ENCODE measurements around the gene PPP2R5C. TPM values are rescaled to one million over a fixed set of nuclear protein-coding genes. Genes with fewer than 3 reads are reported as not detected.

The PPP2R5C gene
- total and polyA plus RNA-seq, 2 of the 4 experiments (the other 2 are of a cell fraction), result 65.9 to 78.7 TPM

- H3K56ac ChIP-seq (ENCODE audit: extremely low read depth, insufficient read depth, low read length), result no peak overlapping the region
- no peaks in the 10 kb centered on the region for H3K9me1 ChIP-seq (ENCODE audit: insufficient read depth, low read length)
- H3K4me3 ChIP-seq (ENCODE audit: insufficient read depth, low read depth, low read length), result no peak overlapping the region
- POLR2A ChIA-PET (ENCODE audit: unreplicated experiment), result no interaction called here
- dilution Hi-C loops (cut with HindIII; ENCODE audit: low sequenced_read_pairs, unreplicated experiment), result no loop called here
- peaks cover 8% of the 10 kb centered on the region for H3K9me3 ChIP-seq (ENCODE audit: control insufficient read depth, insufficient read depth, low read length)
- H3K36me3 ChIP-seq (ENCODE audit: control insufficient read depth, insufficient read depth, low read length), result no peaks in the 10 kb centered on the region
- TF ChIP-seq MAFK (IDR thresholded peaks at IDR 0.05; ENCODE audit: low read depth, low read length), result no peak
- TF ChIP-seq MAZ (IDR thresholded peaks at IDR 0.05; ENCODE audit: borderline replicate concordance, low read depth, low read length), result no peak
- no peak for TF ChIP-seq MXI1 (IDR thresholded peaks at IDR 0.05; ENCODE audit: borderline replicate concordance, low read depth, low read length)
- no peak for TF ChIP-seq RFX5 (IDR thresholded peaks at IDR 0.05; ENCODE audit: low read depth, low read length)
- TF ChIP-seq, protein P1, sequence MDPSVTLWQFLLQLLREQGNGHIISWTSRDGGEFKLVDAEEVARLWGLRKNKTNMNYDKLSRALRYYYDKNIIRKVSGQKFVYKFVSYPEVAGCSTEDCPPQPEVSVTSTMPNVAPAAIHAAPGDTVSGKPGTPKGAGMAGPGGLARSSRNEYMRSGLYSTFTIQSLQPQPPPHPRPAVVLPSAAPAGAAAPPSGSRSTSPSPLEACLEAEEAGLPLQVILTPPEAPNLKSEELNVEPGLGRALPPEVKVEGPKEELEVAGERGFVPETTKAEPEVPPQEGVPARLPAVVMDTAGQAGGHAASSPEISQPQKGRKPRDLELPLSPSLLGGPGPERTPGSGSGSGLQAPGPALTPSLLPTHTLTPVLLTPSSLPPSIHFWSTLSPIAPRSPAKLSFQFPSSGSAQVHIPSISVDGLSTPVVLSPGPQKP (IDR thresholded peaks at IDR 0.05; ENCODE audit: borderline replicate concordance, low read depth, low read length), result no peak
- TF ChIP-seq BHLHE40 (IDR thresholded peaks at IDR 0.05; ENCODE audit: low read depth, low read length), result no peak
- TF ChIP-seq CHD1 (IDR thresholded peaks at IDR 0.05; ENCODE audit: low read depth, low read length), result no peak
- no peak for TF ChIP-seq NFE2L2 (IDR thresholded peaks at IDR 0.05; ENCODE audit: low read depth, low read length)
- TF ChIP-seq USF2 (IDR thresholded peaks at IDR 0.05; ENCODE audit: low read depth, low read length), result no peak
- no peak for TF ChIP-seq RCOR1 (IDR thresholded peaks at IDR 0.05; ENCODE audit: insufficient replicate concordance, low read length)
- no peak for TF ChIP-seq RAD21 (IDR thresholded peaks at IDR 0.05; ENCODE audit: low read length)
- TF ChIP-seq CTCF (conservative IDR thresholded peaks at IDR 0.05; ENCODE audit: low read depth, low read length), result no peak
- no peak for TF ChIP-seq CEBPB (IDR thresholded peaks at IDR 0.05; ENCODE audit: low read depth, low read length)
- no peak for TF ChIP-seq SMC3 (IDR thresholded peaks at IDR 0.05; ENCODE audit: low read depth, low read length)
- TF ChIP-seq POLR2A (IDR thresholded peaks at IDR 0.05; ENCODE audit: low read depth, low read length), result no peak
- TF ChIP-seq FOS (IDR thresholded peaks at IDR 0.05; ENCODE audit: low read depth, low read length), result no peak
- no peak overlapping the region for H3K18ac ChIP-seq (ENCODE audit: low read depth, low read length)
- no peak overlapping the region for H2BK15ac ChIP-seq (ENCODE audit: low read depth, low read length)
- CTCF ChIA-PET, result interaction anchor here (0.6 kb wide), 1 partner anchor 360 kb away, joined by 6 read pairs; no protein-coding TSS in a partner anchor
- H3K27ac ChIP-seq (ENCODE audit: insufficient read depth, low read length), result no peak overlapping the region
- no peak overlapping the region for H2BK5ac ChIP-seq (ENCODE audit: low read depth, low read length, poor library complexity, severe bottlenecking)
- WGBS, 2 experiments (ENCODE audit: extremely low coverage in 2 of 2, insufficient read length in 1 of 2), result 80% methylated on average over 1 of the region's 8 CpGs; no CpG with 5 or more reads in 1 of the 2 experiments
- no TSS peak for BruUV-seq (replicated peaks)
- H2AK9ac ChIP-seq (replicated peaks; ENCODE audit: low read depth, low read length, poor library complexity), result no peak overlapping the region
- no peaks in the 10 kb centered on the region for H3K79me1 ChIP-seq (ENCODE audit: low read depth in 1 of 2, low read length in 2 of 2)
- H4K8ac ChIP-seq (ENCODE audit: low read depth in 2 of 2, low read length in 2 of 2), result no peak overlapping the region
- no peak overlapping the region for H3K9ac ChIP-seq (ENCODE audit: low read depth, low read length)
- H2AK5ac ChIP-seq (ENCODE audit: low read depth, low read length), result no peak overlapping the region
- H4K91ac ChIP-seq (ENCODE audit: insufficient read depth, low read depth, low read length), result no peak overlapping the region
- intact Hi-C loops (cut with micrococcal nuclease), result no loop called here
- H4K5ac ChIP-seq (ENCODE audit: low read depth, low read length), result no peak overlapping the region
- no peak overlapping the region for H2BK20ac ChIP-seq (ENCODE audit: low read depth, low read length)
- no peak overlapping the region for H3K4ac ChIP-seq (ENCODE audit: low read depth, low read length)
- ATAC-seq (ENCODE audit: low read depth) (no peak), DNase-seq (no peak)
- no peak overlapping the region for H3K23ac ChIP-seq (ENCODE audit: low read depth, low read length)
- H3K14ac ChIP-seq (replicated peaks; ENCODE audit: low read depth, low read length), result no peak overlapping the region
- H2BK120ac ChIP-seq (ENCODE audit: low read depth, low read length), result no peak overlapping the region
- no peaks in the 10 kb centered on the region for H4K20me1 ChIP-seq (ENCODE audit: insufficient read depth, low read length)
- H3K4me2 ChIP-seq (ENCODE audit: low read depth, low read length), result no peak overlapping the region
- peaks cover 24% of the 10 kb centered on the region for H3K27me3 ChIP-seq (ENCODE audit: control insufficient read depth, insufficient read depth, low read length)
- H2AFZ ChIP-seq (replicated peaks; ENCODE audit: low read length, poor library complexity), result no peak overlapping the region
- H3K4me1 ChIP-seq (ENCODE audit: control insufficient read depth, insufficient read depth, low read length), result no peaks in the 10 kb centered on the region
- in situ Hi-C loops (cut with MboI; ENCODE audit: low sequenced_read_pairs), result no loop called here
Observed at GRCh38 chr14:101736585-101736984, 24.9 kb upstream of the PPP2R5C start.
